Measurements from ENCODE around the gene CYP3A5. TPM values are rescaled to one million over a fixed set of nuclear protein-coding genes. Genes with fewer than 3 reads are reported as not detected.

Gene CYP3A5
- total and polyA plus RNA-seq, 2 of the 13 experiments (the other 11 are each of a cell fraction or from before 2014, with no cell fraction given), result 5.7 to 9.3 TPM

DNA sequence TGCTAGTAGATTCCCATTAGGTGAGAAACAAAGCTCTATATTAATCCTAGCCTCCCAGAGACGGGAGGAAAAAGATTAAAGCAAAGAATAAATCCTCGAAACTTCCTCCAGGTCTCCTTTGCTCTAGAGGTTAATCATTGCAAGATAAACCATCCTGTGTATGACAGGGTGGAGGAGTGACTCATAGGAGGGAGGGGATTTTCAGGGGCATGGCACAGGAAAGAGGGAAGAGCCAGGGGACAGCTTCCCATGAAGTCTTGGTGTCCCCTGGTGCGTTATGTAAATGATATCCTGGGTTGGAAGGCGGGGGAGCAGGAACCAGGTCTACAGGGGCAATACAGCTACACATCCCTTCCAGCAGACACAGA lies 780 bp downstream of the CYP3A5 start (continued):
- TF ChIP-seq, protein P1, sequence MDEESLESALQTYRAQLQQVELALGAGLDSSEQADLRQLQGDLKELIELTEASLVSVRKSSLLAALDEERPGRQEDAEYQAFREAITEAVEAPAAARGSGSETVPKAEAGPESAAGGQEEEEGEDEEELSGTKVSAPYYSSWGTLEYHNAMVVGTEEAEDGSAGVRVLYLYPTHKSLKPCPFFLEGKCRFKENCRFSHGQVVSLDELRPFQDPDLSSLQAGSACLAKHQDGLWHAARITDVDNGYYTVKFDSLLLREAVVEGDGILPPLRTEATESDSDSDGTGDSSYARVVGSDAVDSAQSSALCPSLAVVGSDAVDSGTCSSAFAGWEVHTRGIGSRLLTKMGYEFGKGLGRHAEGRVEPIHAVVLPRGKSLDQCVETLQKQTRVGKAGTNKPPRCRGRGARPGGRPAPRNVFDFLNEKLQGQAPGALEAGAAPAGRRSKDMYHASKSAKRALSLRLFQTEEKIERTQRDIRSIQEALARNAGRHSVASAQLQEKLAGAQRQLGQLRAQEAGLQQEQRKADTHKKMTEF (CRISPR knock-in tag; IDR thresholded peaks at IDR 0.05), result peak; percentile 22; the same call in 1 of the 2 replicates
- TF ChIP-seq NRL (CRISPR knock-in tag; IDR thresholded peaks at IDR 0.05; ENCODE audit: borderline replicate concordance) (no peak), NFIC (IDR thresholded peaks at IDR 0.05; ENCODE audit: low read length) (no peak), SMYD3 (CRISPR knock-in tag; IDR thresholded peaks at IDR 0.05) (no peak), GLI4 (CRISPR knock-in tag; IDR thresholded peaks at IDR 0.05; ENCODE audit: borderline replicate concordance) (no peak), MXD4 (CRISPR knock-in tag; IDR thresholded peaks at IDR 0.05) (no peak), ZNF264 (CRISPR knock-in tag; IDR thresholded peaks at IDR 0.05) (no peak), GATAD1 (CRISPR knock-in tag; IDR thresholded peaks at IDR 0.05) (no peak), ELF4 (CRISPR knock-in tag; IDR thresholded peaks at IDR 0.05; ENCODE audit: borderline replicate concordance) (no peak), MTA1 (CRISPR knock-in tag; IDR thresholded peaks at IDR 0.05; ENCODE audit: borderline replicate concordance) (no peak), ZNF850 (CRISPR knock-in tag; conservative IDR thresholded peaks at IDR 0.05) (no peak)
- TF ChIP-seq, protein P2, sequence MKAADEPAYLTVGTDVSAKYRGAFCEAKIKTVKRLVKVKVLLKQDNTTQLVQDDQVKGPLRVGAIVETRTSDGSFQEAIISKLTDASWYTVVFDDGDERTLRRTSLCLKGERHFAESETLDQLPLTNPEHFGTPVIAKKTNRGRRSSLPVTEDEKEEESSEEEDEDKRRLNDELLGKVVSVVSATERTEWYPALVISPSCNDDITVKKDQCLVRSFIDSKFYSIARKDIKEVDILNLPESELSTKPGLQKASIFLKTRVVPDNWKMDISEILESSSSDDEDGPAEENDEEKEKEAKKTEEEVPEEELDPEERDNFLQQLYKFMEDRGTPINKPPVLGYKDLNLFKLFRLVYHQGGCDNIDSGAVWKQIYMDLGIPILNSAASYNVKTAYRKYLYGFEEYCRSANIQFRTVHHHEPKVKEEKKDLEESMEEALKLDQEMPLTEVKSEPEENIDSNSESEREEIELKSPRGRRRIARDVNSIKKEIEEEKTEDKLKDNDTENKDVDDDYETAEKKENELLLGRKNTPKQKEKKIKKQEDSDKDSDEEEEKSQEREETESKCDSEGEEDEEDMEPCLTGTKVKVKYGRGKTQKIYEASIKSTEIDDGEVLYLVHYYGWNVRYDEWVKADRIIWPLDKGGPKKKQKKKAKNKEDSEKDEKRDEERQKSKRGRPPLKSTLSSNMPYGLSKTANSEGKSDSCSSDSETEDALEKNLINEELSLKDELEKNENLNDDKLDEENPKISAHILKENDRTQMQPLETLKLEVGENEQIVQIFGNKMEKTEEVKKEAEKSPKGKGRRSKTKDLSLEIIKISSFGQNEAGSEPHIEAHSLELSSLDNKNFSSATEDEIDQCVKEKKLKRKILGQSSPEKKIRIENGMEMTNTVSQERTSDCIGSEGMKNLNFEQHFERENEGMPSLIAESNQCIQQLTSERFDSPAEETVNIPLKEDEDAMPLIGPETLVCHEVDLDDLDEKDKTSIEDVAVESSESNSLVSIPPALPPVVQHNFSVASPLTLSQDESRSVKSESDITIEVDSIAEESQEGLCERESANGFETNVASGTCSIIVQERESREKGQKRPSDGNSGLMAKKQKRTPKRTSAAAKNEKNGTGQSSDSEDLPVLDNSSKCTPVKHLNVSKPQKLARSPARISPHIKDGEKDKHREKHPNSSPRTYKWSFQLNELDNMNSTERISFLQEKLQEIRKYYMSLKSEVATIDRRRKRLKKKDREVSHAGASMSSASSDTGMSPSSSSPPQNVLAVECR (CRISPR knock-in tag; IDR thresholded peaks at IDR 0.05; ENCODE audit: borderline replicate concordance), result no peak
- TF ChIP-seq, protein P3, sequence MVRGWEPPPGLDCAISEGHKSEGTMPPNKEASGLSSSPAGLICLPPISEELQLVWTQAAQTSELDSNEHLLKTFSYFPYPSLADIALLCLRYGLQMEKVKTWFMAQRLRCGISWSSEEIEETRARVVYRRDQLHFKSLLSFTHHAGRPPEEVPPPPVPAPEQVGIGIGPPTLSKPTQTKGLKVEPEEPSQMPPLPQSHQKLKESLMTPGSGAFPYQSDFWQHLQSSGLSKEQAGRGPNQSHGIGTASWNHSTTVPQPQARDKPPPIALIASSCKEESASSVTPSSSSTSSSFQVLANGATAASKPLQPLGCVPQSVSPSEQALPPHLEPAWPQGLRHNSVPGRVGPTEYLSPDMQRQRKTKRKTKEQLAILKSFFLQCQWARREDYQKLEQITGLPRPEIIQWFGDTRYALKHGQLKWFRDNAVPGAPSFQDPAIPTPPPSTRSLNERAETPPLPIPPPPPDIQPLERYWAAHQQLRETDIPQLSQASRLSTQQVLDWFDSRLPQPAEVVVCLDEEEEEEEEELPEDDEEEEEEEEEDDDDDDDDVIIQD (CRISPR knock-in tag; IDR thresholded peaks at IDR 0.05; ENCODE audit: low read depth), result peak; percentile 47; the same call in 1 of the 2 replicates
- TF ChIP-seq, protein P4, sequence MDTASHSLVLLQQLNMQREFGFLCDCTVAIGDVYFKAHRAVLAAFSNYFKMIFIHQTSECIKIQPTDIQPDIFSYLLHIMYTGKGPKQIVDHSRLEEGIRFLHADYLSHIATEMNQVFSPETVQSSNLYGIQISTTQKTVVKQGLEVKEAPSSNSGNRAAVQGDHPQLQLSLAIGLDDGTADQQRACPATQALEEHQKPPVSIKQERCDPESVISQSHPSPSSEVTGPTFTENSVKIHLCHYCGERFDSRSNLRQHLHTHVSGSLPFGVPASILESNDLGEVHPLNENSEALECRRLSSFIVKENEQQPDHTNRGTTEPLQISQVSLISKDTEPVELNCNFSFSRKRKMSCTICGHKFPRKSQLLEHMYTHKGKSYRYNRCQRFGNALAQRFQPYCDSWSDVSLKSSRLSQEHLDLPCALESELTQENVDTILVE (CRISPR knock-in tag; IDR thresholded peaks at IDR 0.05), result no peak
- TF ChIP-seq, protein P5, sequence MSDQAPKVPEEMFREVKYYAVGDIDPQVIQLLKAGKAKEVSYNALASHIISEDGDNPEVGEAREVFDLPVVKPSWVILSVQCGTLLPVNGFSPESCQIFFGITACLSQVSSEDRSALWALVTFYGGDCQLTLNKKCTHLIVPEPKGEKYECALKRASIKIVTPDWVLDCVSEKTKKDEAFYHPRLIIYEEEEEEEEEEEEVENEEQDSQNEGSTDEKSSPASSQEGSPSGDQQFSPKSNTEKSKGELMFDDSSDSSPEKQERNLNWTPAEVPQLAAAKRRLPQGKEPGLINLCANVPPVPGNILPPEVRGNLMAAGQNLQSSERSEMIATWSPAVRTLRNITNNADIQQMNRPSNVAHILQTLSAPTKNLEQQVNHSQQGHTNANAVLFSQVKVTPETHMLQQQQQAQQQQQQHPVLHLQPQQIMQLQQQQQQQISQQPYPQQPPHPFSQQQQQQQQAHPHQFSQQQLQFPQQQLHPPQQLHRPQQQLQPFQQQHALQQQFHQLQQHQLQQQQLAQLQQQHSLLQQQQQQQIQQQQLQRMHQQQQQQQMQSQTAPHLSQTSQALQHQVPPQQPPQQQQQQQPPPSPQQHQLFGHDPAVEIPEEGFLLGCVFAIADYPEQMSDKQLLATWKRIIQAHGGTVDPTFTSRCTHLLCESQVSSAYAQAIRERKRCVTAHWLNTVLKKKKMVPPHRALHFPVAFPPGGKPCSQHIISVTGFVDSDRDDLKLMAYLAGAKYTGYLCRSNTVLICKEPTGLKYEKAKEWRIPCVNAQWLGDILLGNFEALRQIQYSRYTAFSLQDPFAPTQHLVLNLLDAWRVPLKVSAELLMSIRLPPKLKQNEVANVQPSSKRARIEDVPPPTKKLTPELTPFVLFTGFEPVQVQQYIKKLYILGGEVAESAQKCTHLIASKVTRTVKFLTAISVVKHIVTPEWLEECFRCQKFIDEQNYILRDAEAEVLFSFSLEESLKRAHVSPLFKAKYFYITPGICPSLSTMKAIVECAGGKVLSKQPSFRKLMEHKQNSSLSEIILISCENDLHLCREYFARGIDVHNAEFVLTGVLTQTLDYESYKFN (CRISPR knock-in tag; conservative IDR thresholded peaks at IDR 0.05), result peak; percentile 66
- TF ChIP-seq, protein P6, sequence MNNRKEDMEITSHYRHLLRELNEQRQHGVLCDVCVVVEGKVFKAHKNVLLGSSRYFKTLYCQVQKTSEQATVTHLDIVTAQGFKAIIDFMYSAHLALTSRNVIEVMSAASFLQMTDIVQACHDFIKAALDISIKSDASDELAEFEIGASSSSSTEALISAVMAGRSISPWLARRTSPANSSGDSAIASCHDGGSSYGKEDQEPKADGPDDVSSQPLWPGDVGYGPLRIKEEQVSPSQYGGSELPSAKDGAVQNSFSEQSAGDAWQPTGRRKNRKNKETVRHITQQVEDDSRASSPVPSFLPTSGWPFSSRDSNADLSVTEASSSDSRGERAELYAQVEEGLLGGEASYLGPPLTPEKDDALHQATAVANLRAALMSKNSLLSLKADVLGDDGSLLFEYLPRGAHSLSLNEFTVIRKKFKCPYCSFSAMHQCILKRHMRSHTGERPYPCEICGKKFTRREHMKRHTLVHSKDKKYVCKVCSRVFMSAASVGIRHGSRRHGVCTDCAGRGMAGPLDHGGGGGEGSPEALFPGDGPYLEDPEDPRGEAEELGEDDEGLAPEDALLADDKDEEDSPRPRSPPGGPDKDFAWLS (CRISPR knock-in tag; IDR thresholded peaks at IDR 0.05; ENCODE audit: borderline replicate concordance), result no peak

Measured in HepG2 (cell line).